Kidney epithelial cell (primary cell): Measurements from ENCODE around the gene KIAA1614. TPM values are rescaled to one million over a fixed set of nuclear protein-coding genes. Genes with fewer than 3 reads are reported as not detected.
"Not testable (repeated sequence)": the region's sequence is repeated elsewhere in the genome, so short reads cannot be mapped to it uniquely, and the experiment has no call there.

ENCODE experiments used
- DNase-seq: peaks from one replicate; pipeline ENCODE4 v3.0.0-alpha.2; 2010; ENCODE audit warnings: low read depth
- H3K27me3 ChIP-seq: 2 replicates; pipeline ENCODE4 v1.6.0; 2011; ENCODE audit warnings: low read length; ENCODE audit not compliant: control insufficient read depth, insufficient read depth
- H3K36me3 ChIP-seq: 2 replicates; pipeline ENCODE4 v1.5.1; 2011; ENCODE audit warnings: low read length; ENCODE audit not compliant: control insufficient read depth, insufficient read depth
- H3K4me3 ChIP-seq: 2 replicates; pipeline ENCODE4 v1.5.1; 2011; ENCODE audit warnings: low read depth, mild to moderate bottlenecking, control low read depth, low read length
- total RNA-seq: library from RNA; depleted of rRNA; stranded (reverse); fragments of >200 nt; gene quantifications from 2 replicates; pipeline ENCODE4 v1.2.3, GENCODE V29; 2015
- TF ChIP-seq, protein P1 (sequence below): IDR thresholded peaks from 2 replicates; pipeline ENCODE4 v1.5.1; 2011; ENCODE audit warnings: mild to moderate bottlenecking, moderate library complexity, low read length, control low read depth, inconsistent platforms; ENCODE audit not compliant: insufficient read depth, poor library complexity, severe bottlenecking

KIAA1614 gene
- total RNA-seq, 1 donor from 2014 or later = 10.2 TPM

DNA sequence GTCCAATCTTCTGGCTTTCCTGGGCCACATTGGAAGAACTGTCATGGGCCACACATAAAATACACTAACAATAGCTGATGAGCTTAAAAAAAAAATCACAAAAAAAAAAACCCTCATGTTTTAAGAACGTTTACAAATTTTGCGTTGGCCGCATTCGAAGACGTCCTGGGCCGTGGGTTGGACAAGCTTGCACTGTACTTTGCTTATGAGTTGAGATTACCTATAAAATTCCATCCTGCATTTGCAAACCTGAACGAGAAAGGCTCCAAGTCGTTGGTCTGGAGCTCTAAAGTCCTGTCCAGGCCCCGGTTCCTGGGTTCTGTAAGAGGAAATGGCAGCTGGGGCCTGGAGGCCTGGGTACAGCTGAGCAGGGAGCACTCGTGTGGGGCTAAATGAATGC is 51.4 kb downstream of the KIAA1614 start:
- Histone ChIP-seq H3K4me3 (no peak overlapping the region), H3K36me3 (no peaks in the 10 kb centered on the region), H3K27me3 (no peaks in the 10 kb centered on the region)
- TF ChIP-seq, protein P1, sequence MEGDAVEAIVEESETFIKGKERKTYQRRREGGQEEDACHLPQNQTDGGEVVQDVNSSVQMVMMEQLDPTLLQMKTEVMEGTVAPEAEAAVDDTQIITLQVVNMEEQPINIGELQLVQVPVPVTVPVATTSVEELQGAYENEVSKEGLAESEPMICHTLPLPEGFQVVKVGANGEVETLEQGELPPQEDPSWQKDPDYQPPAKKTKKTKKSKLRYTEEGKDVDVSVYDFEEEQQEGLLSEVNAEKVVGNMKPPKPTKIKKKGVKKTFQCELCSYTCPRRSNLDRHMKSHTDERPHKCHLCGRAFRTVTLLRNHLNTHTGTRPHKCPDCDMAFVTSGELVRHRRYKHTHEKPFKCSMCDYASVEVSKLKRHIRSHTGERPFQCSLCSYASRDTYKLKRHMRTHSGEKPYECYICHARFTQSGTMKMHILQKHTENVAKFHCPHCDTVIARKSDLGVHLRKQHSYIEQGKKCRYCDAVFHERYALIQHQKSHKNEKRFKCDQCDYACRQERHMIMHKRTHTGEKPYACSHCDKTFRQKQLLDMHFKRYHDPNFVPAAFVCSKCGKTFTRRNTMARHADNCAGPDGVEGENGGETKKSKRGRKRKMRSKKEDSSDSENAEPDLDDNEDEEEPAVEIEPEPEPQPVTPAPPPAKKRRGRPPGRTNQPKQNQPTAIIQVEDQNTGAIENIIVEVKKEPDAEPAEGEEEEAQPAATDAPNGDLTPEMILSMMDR = no peak
- no peak for DNase-seq

DNA sequence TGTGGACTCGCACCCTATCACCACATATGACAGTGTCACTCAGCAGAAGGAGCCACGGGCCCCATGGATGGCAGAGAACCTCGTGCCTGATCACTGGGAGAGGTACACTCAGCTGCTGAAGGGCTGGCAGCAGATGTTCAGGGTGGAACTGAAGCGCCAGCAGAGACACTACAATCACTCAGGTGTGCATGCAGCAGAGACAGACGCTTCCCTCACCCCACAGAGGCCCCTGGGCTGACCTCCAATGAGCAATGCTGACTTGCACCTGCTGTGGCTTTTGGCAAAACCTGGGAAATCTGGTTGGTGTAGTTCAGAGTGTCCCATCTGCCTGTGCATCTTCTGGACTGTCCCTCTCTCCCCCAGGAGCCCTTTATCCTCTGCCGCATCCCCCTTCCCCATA is 51.9 kb downstream of the KIAA1614 start:
- Histone ChIP-seq H3K4me3 (no peak overlapping the region), H3K27me3 (no peaks in the 10 kb centered on the region), H3K36me3 (no peaks in the 10 kb centered on the region)
- DNase-seq = no peak
- TF ChIP-seq, protein P1 = no peak

DNA sequence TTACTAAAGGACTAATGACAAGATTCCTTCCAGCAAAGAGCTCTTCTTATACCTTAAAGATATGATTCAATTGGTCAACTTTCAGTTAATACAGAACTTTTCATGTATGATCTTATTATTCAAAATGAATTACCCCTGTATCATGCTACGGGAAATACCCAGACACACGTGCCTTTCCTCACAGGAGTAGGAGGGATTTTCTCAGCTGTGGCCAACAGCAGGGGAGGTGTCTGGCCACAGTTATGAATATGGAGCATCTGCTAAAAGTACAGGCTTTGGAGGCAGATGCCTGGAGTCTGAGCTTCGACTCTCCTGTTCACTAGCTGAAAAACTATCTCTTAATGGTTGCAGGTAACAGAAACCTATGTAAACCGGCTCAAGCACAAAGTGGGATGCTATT is 53.6 kb downstream of the KIAA1614 start:
- Histone ChIP-seq H3K4me3 (no peak overlapping the region), H3K27me3 (no peaks in the 10 kb centered on the region), H3K36me3 (peaks cover 1% of the 10 kb centered on the region)
- DNase-seq = no peak
- TF ChIP-seq, protein P1 = no peak

DNA sequence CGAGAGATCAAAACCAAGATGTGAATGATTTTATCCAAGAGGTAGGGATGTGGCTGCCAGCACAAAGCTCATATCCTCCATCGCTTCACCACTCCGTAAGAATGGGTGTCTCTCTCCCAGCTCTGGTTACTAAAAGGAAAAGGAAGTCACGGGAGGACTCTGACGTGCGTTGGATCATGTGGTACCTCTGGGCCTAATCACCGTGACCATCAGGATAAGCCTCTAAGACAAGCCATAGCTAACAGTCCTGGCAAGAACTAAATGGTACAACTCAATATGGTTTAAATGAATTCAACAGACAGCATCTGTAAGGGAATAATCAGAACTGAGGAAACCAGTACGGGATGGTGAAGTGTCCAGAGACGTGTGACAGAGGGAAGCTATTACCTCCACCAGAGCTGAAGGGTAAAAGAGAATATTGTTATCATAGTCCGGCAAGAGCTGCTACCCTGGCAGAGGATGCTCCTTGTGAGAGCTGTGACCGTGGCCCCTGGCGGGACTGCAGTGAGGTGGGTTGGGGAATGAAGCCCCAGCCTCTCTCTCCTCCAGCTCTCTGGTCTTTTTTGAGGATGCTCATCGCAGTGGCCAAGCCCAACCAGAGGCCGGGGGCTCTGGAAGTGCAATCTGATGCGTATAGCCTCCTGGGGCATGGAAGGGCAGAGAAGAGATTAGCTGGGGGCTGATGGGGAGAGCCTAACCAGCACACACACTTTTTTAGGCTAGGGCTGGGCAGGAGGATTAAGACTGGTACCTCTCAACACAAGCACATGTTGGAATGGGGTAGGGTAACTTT is 54.2 kb downstream of the KIAA1614 start:
- DNase-seq = no peak
- Histone ChIP-seq H3K36me3 (peaks cover 1% of the 10 kb centered on the region), H3K27me3 (no peaks in the 10 kb centered on the region)

DNA sequence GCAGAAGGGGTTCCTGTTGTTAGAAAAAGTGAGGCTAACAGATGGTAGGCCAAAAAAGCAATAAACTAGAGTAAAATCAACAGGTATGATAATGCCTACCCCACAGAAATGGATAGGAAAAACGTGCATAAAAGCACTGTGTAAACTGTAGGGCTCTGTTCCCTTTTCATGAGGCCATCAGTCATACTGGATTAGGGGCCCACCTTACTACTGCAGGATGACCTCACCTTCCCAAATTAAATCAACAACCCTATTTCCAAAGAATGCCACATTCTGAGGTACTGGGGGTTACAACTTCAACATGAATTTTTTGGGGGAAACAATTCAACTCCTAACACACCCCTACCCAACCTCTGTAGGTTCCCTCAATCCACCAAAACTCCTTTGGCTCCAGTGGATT is 54.9 kb downstream of the KIAA1614 start:
- DNase-seq = no peak
- Histone ChIP-seq H3K4me3 (no peak overlapping the region), H3K36me3 (peaks cover 4% of the 10 kb centered on the region), H3K27me3 (no peaks in the 10 kb centered on the region)
- TF ChIP-seq, protein P1 = no peak

More for the DNA sequence above, 54.2 kb downstream of the KIAA1614 start:
- H3K4me3 ChIP-seq = no peak overlapping the region
- TF ChIP-seq, protein P1 = no peak

DNA sequence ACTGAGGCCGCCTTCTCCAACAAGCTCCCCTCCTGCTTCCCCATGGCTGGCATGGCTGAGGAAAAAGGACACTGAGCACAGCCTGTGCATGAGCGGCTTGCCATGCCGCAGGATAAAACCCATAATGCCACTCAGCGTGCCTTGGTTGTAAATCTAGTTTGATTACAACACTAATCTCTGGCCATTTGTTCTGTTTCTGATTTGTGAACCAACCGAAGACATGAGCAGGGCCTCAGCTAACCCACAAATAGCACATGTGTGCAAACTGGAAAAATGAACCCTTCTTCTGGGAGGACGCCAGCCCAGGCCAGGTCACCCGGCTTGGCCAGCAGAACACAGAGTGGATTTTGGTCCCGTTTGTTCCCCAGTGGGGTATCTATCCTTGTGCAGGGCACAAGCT is 56.1 kb downstream of the KIAA1614 start:
- H3K36me3 ChIP-seq, DNase-seq, H3K4me3 ChIP-seq, H3K27me3 ChIP-seq: not testable (repeated sequence)
